ENCODE measurements around the gene S100A16.

The S100A16 gene

GRCh38 chr1:153609585-153609907, 3.4 kb downstream of the S100A16 start:
- H3K27ac ChIP-seq = no peak overlapping the region
- no peak for DNase-seq (ENCODE audit: low read depth, low spot score)
- no peaks in the 10 kb centered on the region for H3K36me3 ChIP-seq (ENCODE audit: insufficient read depth, low read length)
- H3K9ac ChIP-seq (ENCODE audit: insufficient read length) = no peak overlapping the region
- no peaks in the 10 kb centered on the region for H3K9me3 ChIP-seq (ENCODE audit: low read depth, low read length)
- no peak overlapping the region for H3K4me3 ChIP-seq
- no peak for TF ChIP-seq FOXP2 (optimal IDR thresholded peaks at IDR 0.05; ENCODE audit: control extremely low read depth, extremely low read length, insufficient read depth)
- TF ChIP-seq EZH2 (IDR thresholded peaks at IDR 0.05) = no peak
- no peak for TF ChIP-seq POLR2AphosphoS5 (IDR thresholded peaks at IDR 0.05; ENCODE audit: borderline replicate concordance, low read depth, low read length)

DNA sequence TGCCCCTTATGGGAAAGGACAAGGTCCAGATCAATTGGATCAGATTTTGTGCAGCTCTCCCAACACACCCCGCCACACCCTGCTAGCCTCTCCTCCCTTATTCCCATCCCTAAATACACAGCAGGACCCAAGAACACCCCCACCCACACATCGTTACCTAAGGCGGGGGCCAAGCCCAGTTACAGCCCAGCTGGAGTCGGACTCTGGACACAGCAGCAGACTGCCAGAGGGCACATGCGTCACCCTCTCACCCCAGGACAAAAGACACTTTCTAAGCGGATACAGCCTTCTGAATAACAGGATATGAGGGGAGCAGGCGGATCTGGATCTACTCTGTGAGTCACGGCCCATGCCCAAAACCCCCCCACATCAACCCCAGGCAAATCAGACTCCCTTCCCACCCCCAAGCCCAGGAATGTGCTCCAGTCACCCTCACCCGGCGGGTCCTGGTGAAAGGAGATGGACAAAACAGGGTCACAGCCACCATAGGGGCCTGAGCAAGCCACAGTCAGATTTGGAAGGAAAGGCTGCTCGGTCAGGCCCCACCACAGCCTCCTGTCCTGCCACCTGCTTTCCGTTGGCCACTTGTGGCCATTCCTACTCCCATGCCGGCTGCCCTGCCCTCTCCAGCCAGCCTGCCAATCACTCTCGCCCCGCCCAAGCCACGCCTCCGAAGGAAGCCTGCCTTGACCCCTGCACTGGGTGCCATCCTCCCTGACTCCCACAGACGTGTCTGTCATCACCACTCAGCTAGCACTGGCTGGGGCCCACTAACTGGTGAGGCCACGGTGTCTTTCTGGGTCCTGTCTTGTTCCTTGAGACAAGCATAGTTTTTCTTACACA, 4.0 kb downstream of the S100A16 start:
- TF ChIP-seq POLR2AphosphoS5 (IDR thresholded peaks at IDR 0.05; ENCODE audit: borderline replicate concordance, low read depth, low read length) (no peak), EZH2 (IDR thresholded peaks at IDR 0.05) (no peak), FOXP2 (optimal IDR thresholded peaks at IDR 0.05; ENCODE audit: control extremely low read depth, extremely low read length, insufficient read depth) (no peak)
- Histone ChIP-seq H3K27ac (no peak overlapping the region), H3K9ac (ENCODE audit: insufficient read length) (no peak overlapping the region), H3K9me3 (ENCODE audit: low read depth, low read length) (no peaks in the 10 kb centered on the region), H3K36me3 (ENCODE audit: insufficient read depth, low read length) (no peaks in the 10 kb centered on the region), H3K4me3 (no peak overlapping the region)
- no peak for DNase-seq (ENCODE audit: low read depth, low spot score)

DNA sequence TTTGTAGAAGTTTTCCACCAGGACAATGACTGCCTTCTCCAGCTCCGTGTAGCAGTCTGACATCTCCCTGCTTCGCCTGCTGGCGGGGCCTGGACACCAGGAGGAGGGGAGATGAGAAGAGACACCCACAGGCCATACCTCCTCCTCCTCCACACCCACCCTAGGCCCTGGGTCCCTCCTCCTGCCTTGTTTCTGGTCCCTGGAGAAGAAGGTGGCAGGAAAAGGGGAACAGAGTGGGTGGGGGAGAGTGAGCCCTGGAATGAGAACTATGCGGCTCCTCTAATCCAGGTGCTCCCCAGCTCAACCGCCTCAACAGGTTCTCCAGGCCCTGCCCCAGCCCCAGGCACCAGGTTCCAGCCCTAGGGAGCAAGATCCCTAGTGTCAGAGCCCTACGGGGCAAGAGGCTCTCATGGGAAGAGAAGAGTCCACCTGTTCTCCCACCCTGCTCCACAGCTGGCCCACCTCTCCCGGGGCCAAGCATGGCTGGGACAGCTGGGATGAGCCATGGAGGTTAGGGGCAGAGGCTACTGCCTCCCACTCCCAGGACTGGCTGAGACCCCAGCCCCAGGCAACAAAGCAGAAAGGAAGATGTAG, 4.8 kb downstream of the S100A16 start:
- TF ChIP-seq EZH2 (IDR thresholded peaks at IDR 0.05) = no peak
- Histone ChIP-seq H3K27ac (no peak overlapping the region), H3K9ac (ENCODE audit: insufficient read length) (no peak overlapping the region), H3K9me3 (ENCODE audit: low read depth, low read length) (no peaks in the 10 kb centered on the region), H3K36me3 (ENCODE audit: insufficient read depth, low read length) (no peaks in the 10 kb centered on the region), H3K4me3 (no peak overlapping the region)
- no peak for DNase-seq (ENCODE audit: low read depth, low spot score)

DNA sequence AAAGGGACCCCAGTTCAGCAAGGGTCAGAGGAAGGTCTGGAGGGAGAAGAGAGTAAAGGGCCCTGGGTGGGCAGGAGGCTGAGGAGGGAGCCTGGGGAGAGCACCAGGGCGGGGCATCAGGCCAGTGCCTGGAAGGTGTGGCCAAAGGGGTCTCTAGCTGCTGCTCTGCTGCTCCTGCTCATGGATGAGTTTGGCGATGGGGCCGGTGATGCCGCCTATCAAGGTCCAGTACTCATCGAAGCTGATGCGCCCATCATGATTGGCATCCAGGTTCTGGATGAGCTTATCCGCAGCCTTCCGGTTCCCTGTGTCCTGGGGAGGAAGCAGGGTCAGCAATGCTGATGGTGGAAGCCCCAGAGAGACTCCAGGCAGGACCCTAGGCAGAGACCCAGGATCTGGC, 5.6 kb downstream of the S100A16 start:
- H3K9me3 ChIP-seq (ENCODE audit: low read depth, low read length) = no peaks in the 10 kb centered on the region

GRCh38 chr1:153606194-153606593, 6.7 kb downstream of the S100A16 start:
- Histone ChIP-seq H3K4me3 (no peak overlapping the region), H3K27ac (no peak overlapping the region), H3K9ac (ENCODE audit: insufficient read length) (no peak overlapping the region), H3K9me3 (ENCODE audit: low read depth, low read length) (no peaks in the 10 kb centered on the region), H3K36me3 (ENCODE audit: insufficient read depth, low read length) (no peaks in the 10 kb centered on the region)
- no peak for TF ChIP-seq FOXP2 (optimal IDR thresholded peaks at IDR 0.05; ENCODE audit: control extremely low read depth, extremely low read length, insufficient read depth)
- no peak for TF ChIP-seq POLR2AphosphoS5 (IDR thresholded peaks at IDR 0.05; ENCODE audit: borderline replicate concordance, low read depth, low read length)
- TF ChIP-seq EZH2 (IDR thresholded peaks at IDR 0.05) = no peak
- DNase-seq (ENCODE audit: low read depth, low spot score) = no peak

More for the DNA sequence above, 5.6 kb downstream of the S100A16 start:
- Histone ChIP-seq H3K36me3 (ENCODE audit: insufficient read depth, low read length) (no peaks in the 10 kb centered on the region), H3K9ac (ENCODE audit: insufficient read length) (no peak overlapping the region), H3K27ac (no peak overlapping the region), H3K4me3 (no peak overlapping the region)
- DNase-seq (ENCODE audit: low read depth, low spot score) = no peak
- no peak for TF ChIP-seq EZH2 (IDR thresholded peaks at IDR 0.05)
- TF ChIP-seq FOXP2 (optimal IDR thresholded peaks at IDR 0.05; ENCODE audit: control extremely low read depth, extremely low read length, insufficient read depth) = no peak
- no peak for TF ChIP-seq POLR2AphosphoS5 (IDR thresholded peaks at IDR 0.05; ENCODE audit: borderline replicate concordance, low read depth, low read length)

DNA sequence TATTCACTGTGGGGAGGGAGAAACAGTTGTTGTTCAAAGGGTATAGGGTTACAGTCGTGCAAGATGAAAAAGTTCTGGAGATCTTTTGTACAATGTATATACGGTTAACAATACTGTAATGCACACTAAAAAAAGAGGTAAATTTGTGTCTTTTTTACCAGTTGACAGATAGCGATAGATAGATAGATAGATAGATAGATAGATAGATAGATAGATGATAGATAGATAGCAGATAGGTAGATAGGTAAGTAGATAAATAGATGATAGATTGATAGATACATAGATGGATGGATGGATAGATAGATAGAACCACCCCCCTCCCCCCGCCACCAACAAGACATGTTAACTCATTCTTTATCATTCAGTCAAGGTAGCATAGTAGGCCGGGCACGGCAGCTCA, 10.2 kb downstream of the S100A16 start:
- Histone ChIP-seq H3K9me3 (ENCODE audit: low read depth, low read length) (no peaks in the 10 kb centered on the region), H3K4me3 (no peak overlapping the region), H3K36me3 (ENCODE audit: insufficient read depth, low read length) (no peaks in the 10 kb centered on the region), H3K27ac (no peak overlapping the region), H3K9ac (ENCODE audit: insufficient read length) (no peak overlapping the region)
- TF ChIP-seq FOXP2 (optimal IDR thresholded peaks at IDR 0.05; ENCODE audit: control extremely low read depth, extremely low read length, insufficient read depth) = no peak
- TF ChIP-seq POLR2AphosphoS5 (IDR thresholded peaks at IDR 0.05; ENCODE audit: borderline replicate concordance, low read depth, low read length) = no peak
- no peak for TF ChIP-seq EZH2 (IDR thresholded peaks at IDR 0.05)
- no peak for DNase-seq (ENCODE audit: low read depth, low spot score)

GRCh38 chr1:153599847-153600246, 13.1 kb downstream of the S100A16 start:
- no peak for DNase-seq (ENCODE audit: low read depth, low spot score)
- H3K27ac ChIP-seq = no peak overlapping the region
- no peaks in the 10 kb centered on the region for H3K36me3 ChIP-seq (ENCODE audit: insufficient read depth, low read length)
- TF ChIP-seq FOXP2 (optimal IDR thresholded peaks at IDR 0.05; ENCODE audit: control extremely low read depth, extremely low read length, insufficient read depth) (no peak), EZH2 (IDR thresholded peaks at IDR 0.05) (no peak)
- no peak overlapping the region for H3K9ac ChIP-seq (ENCODE audit: insufficient read length)
- no peak overlapping the region for H3K4me3 ChIP-seq
- H3K9me3 ChIP-seq (ENCODE audit: low read depth, low read length) = no peaks in the 10 kb centered on the region

DNA sequence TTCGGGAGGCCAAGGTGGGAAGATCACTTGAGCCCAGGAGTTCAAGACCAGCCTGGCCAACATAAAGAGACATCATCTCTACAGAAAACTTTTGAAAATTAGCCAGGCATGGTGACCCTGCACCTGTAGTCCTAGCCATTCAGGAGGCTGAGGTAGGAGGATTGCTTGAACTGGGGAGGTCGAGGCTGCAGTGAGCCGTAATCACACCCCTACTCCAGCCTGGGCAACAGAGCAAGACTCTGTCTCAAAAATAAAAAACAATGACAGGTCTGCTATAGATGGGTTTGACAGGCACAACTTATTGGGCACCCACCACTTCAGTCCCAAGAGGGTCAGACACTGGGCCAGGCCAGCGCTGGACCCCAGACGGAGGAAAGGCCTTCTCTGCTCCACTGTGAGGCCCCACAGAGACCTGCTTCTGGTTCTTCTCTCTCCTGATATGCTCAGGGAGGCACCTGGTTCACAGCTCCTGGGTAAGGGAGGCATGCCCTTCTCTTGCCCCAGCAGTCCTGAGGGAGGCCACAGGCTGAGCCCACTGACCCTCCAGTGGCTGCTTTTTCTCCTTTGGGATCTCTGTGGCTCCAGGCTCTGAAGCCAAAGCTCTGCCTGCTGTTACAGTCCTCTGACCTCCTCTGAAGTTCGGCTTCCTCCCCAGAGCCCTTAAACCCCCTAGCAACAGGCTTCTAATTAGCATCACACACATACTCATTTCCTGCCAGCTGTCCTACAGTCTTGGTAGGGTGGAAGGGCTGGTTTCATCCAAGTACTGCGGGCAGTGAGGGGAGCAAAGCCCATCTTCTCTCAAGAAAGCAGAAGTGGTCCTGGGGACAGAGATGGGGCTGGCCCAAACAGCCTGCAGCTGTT, 14.4 kb downstream of the S100A16 start:
- H3K4me3 ChIP-seq = no peak overlapping the region
- no peak for TF ChIP-seq POLR2AphosphoS5 (IDR thresholded peaks at IDR 0.05; ENCODE audit: borderline replicate concordance, low read depth, low read length)
- TF ChIP-seq EZH2 (IDR thresholded peaks at IDR 0.05) = no peak
- H3K36me3 ChIP-seq (ENCODE audit: insufficient read depth, low read length) = no peaks in the 10 kb centered on the region
- no peaks in the 10 kb centered on the region for H3K9me3 ChIP-seq (ENCODE audit: low read depth, low read length)
- no peak for DNase-seq (ENCODE audit: low read depth, low spot score)
- H3K9ac ChIP-seq (ENCODE audit: insufficient read length) = no peak overlapping the region
- H3K27ac ChIP-seq = no peak overlapping the region
